VCaP (cell line): ENCODE results near the gene FOXP4.

Experiments
- H3K27ac ChIP-seq: fragments of 450-650 bp; 2 replicates; pipeline ENCODE4 v1.5.1; 2017
- TF ChIP-seq, protein P1 (sequence below): fragments of 450-650 bp; conservative IDR thresholded peaks from 2 replicates; pipeline ENCODE4 v1.5.1; 2017; ENCODE audit warnings: mild to moderate bottlenecking, moderate library complexity

Gene FOXP4

GRCh38 chr6:41641352-41641925, 95.3 kb downstream of the FOXP4 start:
- TF ChIP-seq, protein P1, sequence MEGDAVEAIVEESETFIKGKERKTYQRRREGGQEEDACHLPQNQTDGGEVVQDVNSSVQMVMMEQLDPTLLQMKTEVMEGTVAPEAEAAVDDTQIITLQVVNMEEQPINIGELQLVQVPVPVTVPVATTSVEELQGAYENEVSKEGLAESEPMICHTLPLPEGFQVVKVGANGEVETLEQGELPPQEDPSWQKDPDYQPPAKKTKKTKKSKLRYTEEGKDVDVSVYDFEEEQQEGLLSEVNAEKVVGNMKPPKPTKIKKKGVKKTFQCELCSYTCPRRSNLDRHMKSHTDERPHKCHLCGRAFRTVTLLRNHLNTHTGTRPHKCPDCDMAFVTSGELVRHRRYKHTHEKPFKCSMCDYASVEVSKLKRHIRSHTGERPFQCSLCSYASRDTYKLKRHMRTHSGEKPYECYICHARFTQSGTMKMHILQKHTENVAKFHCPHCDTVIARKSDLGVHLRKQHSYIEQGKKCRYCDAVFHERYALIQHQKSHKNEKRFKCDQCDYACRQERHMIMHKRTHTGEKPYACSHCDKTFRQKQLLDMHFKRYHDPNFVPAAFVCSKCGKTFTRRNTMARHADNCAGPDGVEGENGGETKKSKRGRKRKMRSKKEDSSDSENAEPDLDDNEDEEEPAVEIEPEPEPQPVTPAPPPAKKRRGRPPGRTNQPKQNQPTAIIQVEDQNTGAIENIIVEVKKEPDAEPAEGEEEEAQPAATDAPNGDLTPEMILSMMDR: no peak
- H3K27ac ChIP-seq: no peak overlapping the region

- TF ChIP-seq, protein P1: no peak
- H3K27ac ChIP-seq: no peak overlapping the region
Measured at GRCh38 chr6:41642090-41642959, 96.1 kb downstream of the FOXP4 start.

DNA sequence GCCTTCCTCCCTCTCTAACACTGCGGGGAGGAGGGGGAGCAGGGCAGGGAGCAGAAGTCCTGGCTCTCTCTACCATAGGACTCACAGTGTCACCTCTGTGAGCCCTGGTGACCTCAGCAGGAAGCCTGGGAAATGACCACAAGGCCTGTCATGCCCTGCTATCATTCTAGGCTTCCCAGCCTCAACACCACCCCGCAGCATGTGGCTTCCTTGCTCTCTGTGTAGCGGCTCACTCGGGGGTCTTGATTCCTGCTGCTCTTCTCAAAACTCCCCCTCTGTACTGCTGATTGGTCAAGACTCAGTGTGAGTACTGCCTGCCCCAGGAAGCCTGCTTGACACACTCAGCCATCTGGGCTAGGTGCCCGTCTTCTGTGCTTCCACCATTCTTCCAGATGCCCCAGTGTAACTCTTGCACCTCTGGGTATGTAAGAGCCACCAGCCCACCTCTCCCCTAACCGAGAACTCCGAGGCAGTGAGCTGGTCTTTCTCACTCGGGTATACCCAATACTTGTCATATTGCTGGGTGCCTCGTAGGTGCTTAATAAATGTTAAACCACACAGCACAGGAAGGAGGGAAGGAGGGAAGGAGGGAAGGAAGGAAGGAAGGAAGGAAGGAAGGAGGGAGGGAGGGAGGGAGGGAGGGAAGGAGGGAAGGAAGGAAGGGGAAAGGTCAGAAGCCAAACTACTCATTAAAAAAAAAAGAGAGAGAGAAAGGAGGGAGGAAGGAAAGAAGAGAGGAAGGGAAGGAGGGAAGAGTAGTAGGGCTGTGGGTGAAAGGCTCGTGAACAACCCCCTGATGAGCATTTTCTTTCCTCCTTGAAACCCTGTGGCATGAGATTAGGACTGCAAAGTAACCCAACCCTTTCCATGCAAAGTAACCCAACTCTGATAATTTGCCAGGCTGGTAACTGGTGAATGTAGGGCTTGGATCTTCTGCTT, 97.0 kb downstream of the FOXP4 start:
- no peak overlapping the region for H3K27ac ChIP-seq
- TF ChIP-seq, protein P1: no peak

- H3K27ac ChIP-seq: no peak overlapping the region
- TF ChIP-seq, protein P1: no peak
Measured at GRCh38 chr6:41643899-41644269, 97.7 kb downstream of the FOXP4 start.

- no peak overlapping the region for H3K27ac ChIP-seq
- TF ChIP-seq, protein P1: no peak
Measured at GRCh38 chr6:41644297-41644879, 98.2 kb downstream of the FOXP4 start.

- TF ChIP-seq, protein P1: no peak
- H3K27ac ChIP-seq: no peak overlapping the region
Measured at GRCh38 chr6:41645007-41645618, 98.9 kb downstream of the FOXP4 start.
